ENCODE measurements around the gene ERCC6L2. TPM values are rescaled to one million over a fixed set of nuclear protein-coding genes. Genes with fewer than 3 reads are reported as not detected.

ERCC6L2 gene
- total and polyA plus RNA-seq, 10 of the 15 experiments (the other 5 are each of a cell fraction or from before 2014, with no cell fraction given): 8.1 to 45.0 (median 22.6) TPM

DNA sequence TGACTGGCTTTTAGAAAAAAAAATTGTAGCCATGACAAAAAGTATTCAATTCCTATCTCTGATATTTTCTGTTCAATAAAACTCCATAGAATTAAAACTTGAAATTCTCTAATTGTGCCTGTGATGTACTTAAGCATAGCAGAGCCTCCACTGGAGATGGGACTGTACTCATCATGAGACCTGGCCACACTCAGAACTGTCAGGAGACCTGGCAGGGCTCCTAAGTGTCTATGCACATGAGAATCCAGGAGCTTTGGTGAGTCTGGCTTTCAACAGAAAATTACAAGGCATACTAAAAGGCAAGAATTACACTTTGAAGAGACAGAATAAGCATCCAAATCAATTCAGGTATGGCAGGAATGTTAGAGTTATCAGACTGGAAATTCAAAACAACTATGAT is 26.7 kb upstream of the ERCC6L2 start:
- Histone ChIP-seq H3K4me1 (ENCODE audit: control insufficient read depth, insufficient read depth, low read length) (peaks cover 20% of the 10 kb centered on the region), H3K4me2 (ENCODE audit: control insufficient read depth, insufficient read depth) (no peak overlapping the region), H3K9me3 (replicated peaks; ENCODE audit: control insufficient read depth, insufficient read depth, low read length) (peaks cover 7% of the 10 kb centered on the region; the same call in 2 of the 3 replicates), H3K4me3 (no peak overlapping the region), H3K36me3 (ENCODE audit: control insufficient read depth in 2 of 2, insufficient read depth in 2 of 2, low read length in 1 of 2) (no peaks in the 10 kb centered on the region), H3K27me3 (replicated peaks in 1 of 2; ENCODE audit: control insufficient read depth in 2 of 2, insufficient read depth in 2 of 2, low read length in 1 of 2) (no peaks in the 10 kb centered on the region; a peak in 1 of 4 replicates), H3K79me2 (ENCODE audit: control insufficient read depth, insufficient read depth, low read length) (no peaks in the 10 kb centered on the region), H4K20me1 (ENCODE audit: control insufficient read depth, insufficient read depth) (no peaks in the 10 kb centered on the region), H2AFZ (ENCODE audit: control insufficient read depth, low read depth, low read length) (no peak overlapping the region), H3K27ac (ENCODE audit: control insufficient read depth, insufficient read depth) (no peak overlapping the region), H3K9ac (ENCODE audit: control insufficient read depth, insufficient read depth, low read length) (no peak overlapping the region)
- ATAC-seq (no peak), DNase-seq (ENCODE audit: low read depth, low spot score) (no peak), FAIRE-seq (no peak)
- no TSS peak for BruUV-seq (replicated peaks)
- POLR2A ChIA-PET: no interaction called here
- SMC1A ChIA-PET (ENCODE audit: uncharacterized antibody, unreplicated experiment): no interaction called here
- TF ChIP-seq, protein P1, sequence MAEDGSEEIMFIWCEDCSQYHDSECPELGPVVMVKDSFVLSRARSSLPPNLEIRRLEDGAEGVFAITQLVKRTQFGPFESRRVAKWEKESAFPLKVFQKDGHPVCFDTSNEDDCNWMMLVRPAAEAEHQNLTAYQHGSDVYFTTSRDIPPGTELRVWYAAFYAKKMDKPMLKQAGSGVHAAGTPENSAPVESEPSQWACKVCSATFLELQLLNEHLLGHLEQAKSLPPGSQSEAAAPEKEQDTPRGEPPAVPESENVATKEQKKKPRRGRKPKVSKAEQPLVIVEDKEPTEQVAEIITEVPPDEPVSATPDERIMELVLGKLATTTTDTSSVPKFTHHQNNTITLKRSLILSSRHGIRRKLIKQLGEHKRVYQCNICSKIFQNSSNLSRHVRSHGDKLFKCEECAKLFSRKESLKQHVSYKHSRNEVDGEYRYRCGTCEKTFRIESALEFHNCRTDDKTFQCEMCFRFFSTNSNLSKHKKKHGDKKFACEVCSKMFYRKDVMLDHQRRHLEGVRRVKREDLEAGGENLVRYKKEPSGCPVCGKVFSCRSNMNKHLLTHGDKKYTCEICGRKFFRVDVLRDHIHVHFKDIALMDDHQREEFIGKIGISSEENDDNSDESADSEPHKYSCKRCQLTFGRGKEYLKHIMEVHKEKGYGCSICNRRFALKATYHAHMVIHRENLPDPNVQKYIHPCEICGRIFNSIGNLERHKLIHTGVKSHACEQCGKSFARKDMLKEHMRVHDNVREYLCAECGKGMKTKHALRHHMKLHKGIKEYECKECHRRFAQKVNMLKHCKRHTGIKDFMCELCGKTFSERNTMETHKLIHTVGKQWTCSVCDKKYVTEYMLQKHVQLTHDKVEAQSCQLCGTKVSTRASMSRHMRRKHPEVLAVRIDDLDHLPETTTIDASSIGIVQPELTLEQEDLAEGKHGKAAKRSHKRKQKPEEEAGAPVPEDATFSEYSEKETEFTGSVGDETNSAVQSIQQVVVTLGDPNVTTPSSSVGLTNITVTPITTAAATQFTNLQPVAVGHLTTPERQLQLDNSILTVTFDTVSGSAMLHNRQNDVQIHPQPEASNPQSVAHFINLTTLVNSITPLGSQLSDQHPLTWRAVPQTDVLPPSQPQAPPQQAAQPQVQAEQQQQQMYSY (CRISPR knock-in tag; IDR thresholded peaks at IDR 0.05): no peak
- TF ChIP-seq SUZ12 (IDR thresholded peaks at IDR 0.05; ENCODE audit: unreplicated experiment) (no peak), MTA3 (IDR thresholded peaks at IDR 0.05; ENCODE audit: borderline replicate concordance, low read length) (no peak), STAT1 (conservative IDR thresholded peaks at IDR 0.05) (no peak), CEBPZ (IDR thresholded peaks at IDR 0.05; ENCODE audit: low read depth, low read length) (no peak), YBX1 (IDR thresholded peaks at IDR 0.05) (no peak), KLF5 (IDR thresholded peaks at IDR 0.05; ENCODE audit: partially characterized antibody) (no peak), ETV6 (conservative IDR thresholded peaks at IDR 0.05 in 1 of 2, IDR thresholded peaks at IDR 0.05 in 1 of 2; ENCODE audit: borderline replicate concordance in 1 of 2, low read depth in 1 of 2) (no peak), HDGF (IDR thresholded peaks at IDR 0.05) (no peak), SP1 (IDR thresholded peaks at IDR 0.05; ENCODE audit: low read depth, low read length) (no peak), IRF4 (IDR thresholded peaks at IDR 0.05; ENCODE audit: low read depth, low read length) (no peak), SMAD5 (IDR thresholded peaks at IDR 0.05; ENCODE audit: low read depth) (no peak)
- TF ChIP-seq, protein P2, sequence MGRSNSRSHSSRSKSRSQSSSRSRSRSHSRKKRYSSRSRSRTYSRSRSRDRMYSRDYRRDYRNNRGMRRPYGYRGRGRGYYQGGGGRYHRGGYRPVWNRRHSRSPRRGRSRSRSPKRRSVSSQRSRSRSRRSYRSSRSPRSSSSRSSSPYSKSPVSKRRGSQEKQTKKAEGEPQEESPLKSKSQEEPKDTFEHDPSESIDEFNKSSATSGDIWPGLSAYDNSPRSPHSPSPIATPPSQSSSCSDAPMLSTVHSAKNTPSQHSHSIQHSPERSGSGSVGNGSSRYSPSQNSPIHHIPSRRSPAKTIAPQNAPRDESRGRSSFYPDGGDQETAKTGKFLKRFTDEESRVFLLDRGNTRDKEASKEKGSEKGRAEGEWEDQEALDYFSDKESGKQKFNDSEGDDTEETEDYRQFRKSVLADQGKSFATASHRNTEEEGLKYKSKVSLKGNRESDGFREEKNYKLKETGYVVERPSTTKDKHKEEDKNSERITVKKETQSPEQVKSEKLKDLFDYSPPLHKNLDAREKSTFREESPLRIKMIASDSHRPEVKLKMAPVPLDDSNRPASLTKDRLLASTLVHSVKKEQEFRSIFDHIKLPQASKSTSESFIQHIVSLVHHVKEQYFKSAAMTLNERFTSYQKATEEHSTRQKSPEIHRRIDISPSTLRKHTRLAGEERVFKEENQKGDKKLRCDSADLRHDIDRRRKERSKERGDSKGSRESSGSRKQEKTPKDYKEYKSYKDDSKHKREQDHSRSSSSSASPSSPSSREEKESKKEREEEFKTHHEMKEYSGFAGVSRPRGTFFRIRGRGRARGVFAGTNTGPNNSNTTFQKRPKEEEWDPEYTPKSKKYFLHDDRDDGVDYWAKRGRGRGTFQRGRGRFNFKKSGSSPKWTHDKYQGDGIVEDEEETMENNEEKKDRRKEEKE (IDR thresholded peaks at IDR 0.05): no peak
- intact Hi-C loops (cut with micrococcal nuclease; ENCODE audit: unreplicated experiment) (no loop called here), in situ Hi-C loops (cut with MboI) (no loop called here)
- CTCF ChIA-PET: no interaction called here
- RAD21 ChIA-PET (ENCODE audit: unreplicated experiment): no interaction called here

All from GM12878 (cell line).